Measurements from ENCODE around the gene EPAS1. TPM values are rescaled to one million over a fixed set of nuclear protein-coding genes. Genes with fewer than 3 reads are reported as not detected.

The EPAS1 gene
- total and polyA plus RNA-seq, 8 donors: 35.6 to 165 (median 76.0) TPM

GRCh38 chr2:46381263-46381849 is 84.1 kb downstream of the EPAS1 start:
- DNase-seq (no peak), ATAC-seq (no peak), FAIRE-seq (no peak)
- Histone ChIP-seq H3K4me3 (no peak overlapping the region), H3K27me3 (no peaks in the 10 kb centered on the region), H3K4me1 (no peaks in the 10 kb centered on the region), H3K36me3 (peaks cover 3 to 97% (median 95%) of the 10 kb centered on the region in 3 donors), H3K27ac (no peak overlapping the region), H3K9me3 (no peaks in the 10 kb centered on the region)
- 92 to 94% methylated on average over 8 of the region's 8 CpGs for WGBS, 2 donors
- TF ChIP-seq CTCF (IDR thresholded peaks at IDR 0.05): no peak
- intact Hi-C loops (cut with DNase I): no loop called here

- ATAC-seq: no peak
Measured at GRCh38 chr2:46381871-46382270, 84.7 kb downstream of the EPAS1 start.

GRCh38 chr2:46382331-46383112 is 85.3 kb downstream of the EPAS1 start:
- TF ChIP-seq CTCF (IDR thresholded peaks at IDR 0.05): no peak
- FAIRE-seq (no peak), ATAC-seq (no peak), DNase-seq (no peak)
- Histone ChIP-seq H3K27ac (no peak overlapping the region), H3K9me3 (no peaks in the 10 kb centered on the region), H3K4me3 (no peak overlapping the region), H3K36me3 (peaks cover 3 to 87% (median 83%) of the 10 kb centered on the region in 3 donors), H3K27me3 (no peaks in the 10 kb centered on the region), H3K4me1 (no peaks in the 10 kb centered on the region)
- intact Hi-C loops (cut with DNase I): no loop called here
- 86 to 91% methylated on average over 14 of the region's 14 CpGs for WGBS, 2 donors

More at GRCh38 chr2:46381871-46382270, 84.7 kb downstream of the EPAS1 start:
- DNase-seq (peak in 1 of 6 donors; percentile 9), FAIRE-seq (no peak)
- no peak for TF ChIP-seq CTCF (IDR thresholded peaks at IDR 0.05)
- intact Hi-C loops (cut with DNase I): no loop called here
- Histone ChIP-seq H3K9me3 (no peaks in the 10 kb centered on the region), H3K36me3 (peaks cover 3 to 94% (median 90%) of the 10 kb centered on the region in 3 donors), H3K4me3 (no peak overlapping the region), H3K27ac (no peak overlapping the region), H3K27me3 (no peaks in the 10 kb centered on the region), H3K4me1 (no peaks in the 10 kb centered on the region)
- 96 to 97% methylated on average over 8 of the region's 8 CpGs for WGBS, 2 donors

GRCh38 chr2:46383113-46383395 is 85.8 kb downstream of the EPAS1 start:
- no peaks in the 10 kb centered on the region for H3K4me1 ChIP-seq
- no peaks in the 10 kb centered on the region for H3K27me3 ChIP-seq
- ATAC-seq: no peak
- 90 to 93% methylated on average over 1 of the region's 1 CpG for WGBS, 2 donors
- H3K4me3 ChIP-seq: no peak overlapping the region
- no peak for FAIRE-seq
- no peak for TF ChIP-seq CTCF (IDR thresholded peaks at IDR 0.05)
- DNase-seq: no peak
- H3K9me3 ChIP-seq: no peaks in the 10 kb centered on the region
- intact Hi-C loops (cut with DNase I): no loop called here
- no peak overlapping the region for H3K27ac ChIP-seq
- peaks cover 2 to 82% (median 78%) of the 10 kb centered on the region in 3 donors for H3K36me3 ChIP-seq
